ENCODE results near the gene WDR26. TPM values are rescaled to one million over a fixed set of nuclear protein-coding genes. Genes with fewer than 3 reads are reported as not detected.

Gene WDR26
- total RNA-seq, result 10 to 100 TPM; 46.8 to 64.6 TPM

DNA sequence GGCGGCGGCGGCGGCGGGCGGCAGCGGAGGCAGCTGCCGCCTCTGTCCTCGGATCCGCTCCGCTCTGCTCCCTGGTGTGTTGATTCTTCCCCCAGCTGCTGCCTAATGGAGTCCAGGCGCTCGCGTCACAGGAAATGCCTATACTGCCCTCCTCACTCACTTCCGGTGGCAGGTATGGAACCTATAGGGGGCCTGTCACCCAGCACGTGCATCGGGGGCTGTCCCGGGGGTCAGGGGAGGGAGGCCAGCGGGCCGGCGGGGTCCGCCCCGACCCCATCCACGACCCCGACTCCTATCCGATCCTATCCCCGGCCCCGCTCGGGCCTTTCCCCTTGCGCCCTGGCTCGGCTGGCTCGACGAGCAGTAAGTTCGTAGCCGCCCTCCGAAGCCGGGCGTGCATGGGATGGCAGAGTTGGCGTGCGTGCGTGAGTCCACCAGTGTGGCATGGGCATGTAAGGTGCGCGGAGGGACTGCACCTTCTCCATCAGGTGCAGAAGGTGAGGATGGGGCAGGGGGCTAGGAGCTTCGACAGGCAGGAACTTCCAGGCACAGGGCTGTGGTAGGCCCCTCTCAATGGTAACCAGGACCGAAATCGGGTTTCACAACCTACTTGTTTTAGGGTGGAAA, at the start of gene WDR26:
Gene WDR26 (minus strand): TSS at position 107 of the 627 bp plus-strand sequence.

DNA sequence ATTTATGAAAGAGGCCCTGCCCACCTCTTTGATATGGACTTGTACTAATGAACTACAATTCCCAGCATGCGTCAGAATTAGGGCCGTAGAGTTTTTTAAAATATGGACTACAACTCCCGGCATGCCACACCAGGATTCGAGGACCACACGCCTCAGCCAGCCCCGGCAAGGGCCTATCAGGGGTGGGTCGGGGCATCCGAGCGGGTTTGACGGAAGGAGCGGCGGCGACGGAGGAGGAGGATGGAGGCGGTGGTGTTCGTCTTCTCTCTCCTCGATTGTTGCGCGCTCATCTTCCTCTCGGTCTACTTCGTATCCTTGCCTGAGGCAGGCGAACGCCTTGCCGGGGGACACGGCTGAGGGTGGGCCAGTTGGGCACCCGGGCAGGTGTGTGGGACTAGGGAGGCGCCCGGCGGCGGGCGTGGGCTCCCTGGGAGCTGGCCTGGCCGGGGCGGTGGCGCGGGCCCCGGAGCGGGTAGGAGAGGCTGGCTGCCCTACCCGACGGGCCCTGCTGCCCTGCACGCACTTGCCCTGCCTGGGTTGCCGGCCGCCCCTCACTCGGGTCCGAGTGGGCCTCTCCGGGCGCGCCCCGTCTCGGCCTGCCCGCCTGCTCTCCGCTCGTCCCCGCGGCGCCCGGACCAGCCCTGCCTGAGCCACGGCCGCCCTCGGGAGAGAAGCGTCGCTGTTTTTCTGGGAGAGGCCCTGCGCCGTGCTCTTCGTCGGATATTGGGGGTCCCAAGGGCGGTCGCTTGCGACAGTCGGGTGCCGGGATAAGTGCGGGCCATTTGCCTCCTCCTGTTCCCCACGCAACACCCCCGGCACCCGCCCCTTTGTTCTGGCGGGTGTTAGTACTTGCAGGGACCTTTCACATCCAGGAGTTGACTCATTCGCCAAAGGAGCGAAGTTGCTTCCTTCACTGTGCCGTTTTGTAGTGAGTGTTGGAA, 77.6 kb downstream of the WDR26 start, which contains the start of gene CNIH4:
Gene CNIH4 (plus strand): TSS at position 195 of the 941 bp plus-strand sequence. CDS start 46 bp downstream, at position 241.

Small RNA genes lying within 50 kb of the gene (small RNA-seq; reads per million reads assigned to genes)
- 29.4 to 34.5 reads per million in 2 donors for gene MIR4742

Other genes with a start within 250 kb of the WDR26 start
- 10 to 100 TPM; 18.6 to 31.6 TPM for gene NVL, start 104.6 kb downstream of the WDR26 start, total RNA-seq
- gene CNIH4, start 77.9 kb downstream of the WDR26 start, total RNA-seq, result 10 to 100 TPM; 44.4 to 87.6 TPM
- gene CNIH3, start 181.5 kb upstream of the WDR26 start, total RNA-seq, result 1 to 10 TPM; 5.3 to 6.5 TPM

Data from melanocyte of skin (primary cell).